GM12878 (cell line): ENCODE measurements around the gene ANXA5.

ENCODE experiments used
- CBX3 ChIP-seq: fragments of 200-600 bp; sonication (generic); IDR thresholded peaks from 2 replicates; pipeline ENCODE4 v1.6.1; 2016; ENCODE audit warnings: low read depth, borderline replicate concordance
- CBX5 ChIP-seq: sonication (generic); IDR thresholded peaks from 2 replicates; pipeline ENCODE4 v1.6.1; 2016; ENCODE audit warnings: low read depth, moderate library complexity, mild to moderate bottlenecking, inconsistent platforms
- CREM ChIP-seq: IDR thresholded peaks from 2 replicates; pipeline ENCODE4 v1.6.1; 2014; ENCODE audit warnings: antibody characterized with exemption, low read depth
- CTCF ChIP-seq, 3 experiments: IDR thresholded peaks in 2 of 3; conservative IDR thresholded peaks in 1 of 3; 2 replicates each; pipeline ENCODE4 v1.5.1; 2011; ENCODE audit warnings: low read depth in 3 of 3, low read length in 3 of 3, mild to moderate bottlenecking in 3 of 3, control low read depth in 2 of 3, moderate library complexity in 2 of 3, inconsistent platforms in 1 of 3, mixed read lengths in 1 of 3; ENCODE audit not compliant: control insufficient read depth in 2 of 3, insufficient read depth in 1 of 3; ENCODE audit errors: extremely low read depth in 1 of 3
- HDGF ChIP-seq: fragments of 450-650 bp; IDR thresholded peaks from 2 replicates; pipeline ENCODE4 v1.6.1; 2016; ENCODE audit warnings: antibody characterized with exemption
- MEF2A ChIP-seq: IDR thresholded peaks from 2 replicates; pipeline ENCODE4 v1.6.1; 2011; ENCODE audit warnings: low read depth, mild to moderate bottlenecking, low read length, moderate library complexity; ENCODE audit not compliant: insufficient read depth
- POLR2A ChIP-seq: IDR thresholded peaks from 2 replicates; pipeline ENCODE4 v1.6.1; 2011; ENCODE audit warnings: low read depth, mild to moderate bottlenecking, low read length
- YBX1 ChIP-seq: fragments of 450-650 bp; IDR thresholded peaks from 2 replicates; pipeline ENCODE4 v1.6.1; 2016; ENCODE audit warnings: antibody characterized with exemption

- no peak for TF ChIP-seq CBX3
- TF ChIP-seq HDGF = no peak
- no peak for TF ChIP-seq CTCF (IDR thresholded peaks at IDR 0.05 in 2 of 3, conservative IDR thresholded peaks at IDR 0.05 in 1 of 3; ENCODE audit: control insufficient read depth in 2 of 3, extremely low read depth in 1 of 3, insufficient read depth in 1 of 3, low read depth in 3 of 3, low read length in 3 of 3)
- no peak for TF ChIP-seq MEF2A
- no peak for TF ChIP-seq CBX5
- no peak for TF ChIP-seq CREM
- no peak for TF ChIP-seq POLR2A
- TF ChIP-seq YBX1 = no peak
Observed at GRCh38 chr4:121651597-121651996, 45.2 kb downstream of the ANXA5 start.
